ENCODE results near the gene GPAT2.
"Not testable (repeated sequence)": the region's sequence is repeated elsewhere in the genome, so short reads cannot be mapped to it uniquely, and the experiment has no call there.

The GPAT2 gene

GRCh38 chr2:96071087-96071976 is 36.6 kb upstream of the GPAT2 start:
- not testable (repeated sequence) for H3K4me3 ChIP-seq (ENCODE audit: low read length); H3K4me1 ChIP-seq (ENCODE audit: control insufficient read depth, insufficient read depth, low read length); H3K27me3 ChIP-seq (ENCODE audit: control insufficient read depth, insufficient read depth, low read length); H3K9ac ChIP-seq (ENCODE audit: low read length); H3K36me3 ChIP-seq (ENCODE audit: control insufficient read depth, insufficient read depth, low read length); H3K9me3 ChIP-seq (ENCODE audit: control insufficient read depth, low read length)

GRCh38 chr2:96070351-96070750 is 35.6 kb upstream of the GPAT2 start:
- H3K36me3 ChIP-seq (ENCODE audit: control insufficient read depth, insufficient read depth, low read length); H3K27me3 ChIP-seq (ENCODE audit: control insufficient read depth, insufficient read depth, low read length); H3K9me3 ChIP-seq (ENCODE audit: control insufficient read depth, low read length); H3K4me1 ChIP-seq (ENCODE audit: control insufficient read depth, insufficient read depth, low read length); H3K4me3 ChIP-seq (ENCODE audit: low read length); H3K9ac ChIP-seq (ENCODE audit: low read length): not testable (repeated sequence)

GRCh38 chr2:96069878-96070277 is 35.2 kb upstream of the GPAT2 start:
- H3K4me3 ChIP-seq (ENCODE audit: low read length) = not testable (repeated sequence)

DNA sequence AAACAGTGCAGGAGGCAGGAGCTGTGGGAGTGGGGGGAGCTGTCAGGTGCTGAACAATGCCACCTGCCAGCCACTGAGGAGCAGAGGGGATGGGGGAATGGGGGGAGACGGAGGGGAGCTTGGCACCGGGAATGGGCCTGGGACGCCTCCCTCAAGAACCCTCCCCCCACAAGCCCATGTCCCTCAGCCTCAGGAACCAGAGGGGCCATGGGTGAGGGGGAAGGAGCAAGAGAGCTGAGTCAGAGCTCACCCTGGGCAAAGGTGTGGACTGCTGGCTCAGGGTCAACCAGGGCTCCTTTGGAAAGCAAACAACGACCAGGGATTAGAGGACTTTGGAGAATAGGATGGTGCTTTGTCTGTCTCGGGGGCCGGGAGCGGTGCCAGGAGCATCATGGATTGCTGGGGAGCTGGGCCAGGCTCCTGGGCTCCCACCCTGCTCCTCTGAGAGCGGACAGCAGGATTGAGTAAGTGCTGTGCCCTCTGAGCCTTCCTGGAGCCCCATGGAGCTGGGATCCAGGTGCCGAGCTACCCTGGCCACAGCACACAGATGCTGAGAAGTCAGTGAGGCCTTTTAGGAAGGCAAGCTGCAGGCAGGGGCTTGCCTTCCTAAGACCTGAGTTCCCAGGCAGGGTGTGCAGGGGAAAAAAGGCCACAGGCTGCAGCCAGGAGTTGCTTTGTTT is 33.3 kb upstream of the GPAT2 start:
- H3K4me1 ChIP-seq (ENCODE audit: control insufficient read depth, insufficient read depth, low read length); H3K36me3 ChIP-seq (ENCODE audit: control insufficient read depth, insufficient read depth, low read length); H3K27me3 ChIP-seq (ENCODE audit: control insufficient read depth, insufficient read depth, low read length); H3K9ac ChIP-seq (ENCODE audit: low read length); H3K4me3 ChIP-seq (ENCODE audit: low read length); H3K9me3 ChIP-seq (ENCODE audit: control insufficient read depth, low read length): not testable (repeated sequence)

More at GRCh38 chr2:96069878-96070277, 35.2 kb upstream of the GPAT2 start:
- not testable (repeated sequence) for H3K4me1 ChIP-seq (ENCODE audit: control insufficient read depth, insufficient read depth, low read length); H3K9ac ChIP-seq (ENCODE audit: low read length); H3K9me3 ChIP-seq (ENCODE audit: control insufficient read depth, low read length); H3K36me3 ChIP-seq (ENCODE audit: control insufficient read depth, insufficient read depth, low read length); H3K27me3 ChIP-seq (ENCODE audit: control insufficient read depth, insufficient read depth, low read length)

DNA sequence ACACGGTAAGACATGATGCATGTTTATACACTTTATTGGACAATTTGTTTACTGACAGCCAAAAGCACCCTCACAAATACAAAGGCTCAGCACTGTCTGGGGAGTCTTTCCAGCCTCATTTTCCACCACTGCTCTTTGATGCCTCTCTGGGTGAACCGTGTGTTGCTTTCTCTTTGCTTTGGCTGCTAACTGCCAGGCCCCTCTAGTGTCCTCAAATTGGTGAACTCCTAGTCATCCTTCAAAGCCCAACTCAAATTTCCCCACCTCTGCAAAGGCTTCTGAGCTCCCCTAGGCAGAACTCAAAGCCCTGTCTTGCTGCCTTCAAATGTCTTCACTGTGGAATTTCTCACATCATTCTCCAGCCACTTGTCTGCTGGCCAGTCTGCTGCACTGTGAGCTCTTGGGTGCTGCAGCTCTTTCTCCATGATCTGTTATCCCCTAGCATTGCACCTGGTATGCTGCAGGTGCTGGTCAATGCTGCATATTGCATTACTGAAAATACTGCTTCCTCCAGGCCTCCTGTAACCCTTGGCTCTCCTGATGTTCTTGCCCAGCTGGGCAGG is 32.5 kb upstream of the GPAT2 start:
- H3K27me3 ChIP-seq (ENCODE audit: control insufficient read depth, insufficient read depth, low read length); H3K4me3 ChIP-seq (ENCODE audit: low read length); H3K36me3 ChIP-seq (ENCODE audit: control insufficient read depth, insufficient read depth, low read length); H3K9ac ChIP-seq (ENCODE audit: low read length); H3K4me1 ChIP-seq (ENCODE audit: control insufficient read depth, insufficient read depth, low read length); H3K9me3 ChIP-seq (ENCODE audit: control insufficient read depth, low read length): not testable (repeated sequence)

DNA sequence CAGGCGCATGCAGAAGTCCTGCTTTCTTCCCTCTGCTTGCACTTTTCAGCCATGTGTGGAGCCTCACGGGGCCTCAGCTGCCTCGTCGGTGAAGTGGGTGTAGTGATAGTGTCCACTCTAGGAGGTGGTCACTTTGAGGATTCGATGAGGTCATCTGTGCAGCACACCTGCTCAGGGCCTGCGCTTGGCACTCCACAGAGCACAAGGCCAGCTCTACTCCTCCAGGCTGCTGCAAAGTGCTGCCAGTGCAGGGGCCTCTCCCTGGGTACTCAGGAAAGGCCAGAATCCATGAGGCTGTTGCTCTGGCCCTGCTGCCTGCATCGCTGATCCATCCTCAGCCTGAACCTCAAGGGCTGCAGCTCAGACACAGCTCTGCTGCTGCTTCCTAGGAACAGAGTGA is 31.8 kb upstream of the GPAT2 start:
- H3K27me3 ChIP-seq (ENCODE audit: control insufficient read depth, insufficient read depth, low read length); H3K9me3 ChIP-seq (ENCODE audit: control insufficient read depth, low read length); H3K4me3 ChIP-seq (ENCODE audit: low read length); H3K36me3 ChIP-seq (ENCODE audit: control insufficient read depth, insufficient read depth, low read length); H3K4me1 ChIP-seq (ENCODE audit: control insufficient read depth, insufficient read depth, low read length); H3K9ac ChIP-seq (ENCODE audit: low read length): not testable (repeated sequence)

DNA sequence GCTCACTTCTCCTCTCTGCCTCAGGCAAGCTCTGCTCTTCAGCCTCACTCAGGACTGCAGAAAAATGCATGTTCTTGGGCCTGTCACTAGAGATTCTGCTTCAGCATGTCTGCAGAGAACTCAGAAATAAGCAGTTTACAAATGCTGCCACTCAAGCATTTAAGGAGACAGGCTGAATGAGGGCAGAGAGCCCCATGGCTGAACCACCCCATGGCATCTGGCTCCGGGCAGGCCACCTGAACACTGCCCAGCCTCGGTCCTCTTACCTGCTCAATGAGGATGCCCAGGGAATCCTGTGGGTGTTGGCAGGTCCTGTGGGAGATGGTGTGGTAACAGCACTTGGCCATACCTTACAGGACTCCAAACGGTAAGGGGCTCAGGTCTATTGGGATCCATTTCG is 31.2 kb upstream of the GPAT2 start:
- H3K27me3 ChIP-seq (ENCODE audit: control insufficient read depth, insufficient read depth, low read length); H3K4me1 ChIP-seq (ENCODE audit: control insufficient read depth, insufficient read depth, low read length); H3K4me3 ChIP-seq (ENCODE audit: low read length); H3K9ac ChIP-seq (ENCODE audit: low read length); H3K36me3 ChIP-seq (ENCODE audit: control insufficient read depth, insufficient read depth, low read length); H3K9me3 ChIP-seq (ENCODE audit: control insufficient read depth, low read length): not testable (repeated sequence)

GRCh38 chr2:96065381-96065930 is 30.7 kb upstream of the GPAT2 start:
- H3K27me3 ChIP-seq (ENCODE audit: control insufficient read depth, insufficient read depth, low read length) = no peaks in the 10 kb centered on the region
- H3K4me1 ChIP-seq (ENCODE audit: control insufficient read depth, insufficient read depth, low read length) = peaks cover 5% of the 10 kb centered on the region
- H3K9me3 ChIP-seq (ENCODE audit: control insufficient read depth, low read length) = no peaks in the 10 kb centered on the region
- H3K9ac ChIP-seq (ENCODE audit: low read length) = no peak overlapping the region
- H3K4me3 ChIP-seq (ENCODE audit: low read length) = no peak overlapping the region
- no peaks in the 10 kb centered on the region for H3K36me3 ChIP-seq (ENCODE audit: control insufficient read depth, insufficient read depth, low read length)

GRCh38 chr2:96064760-96065159 is 30.0 kb upstream of the GPAT2 start:
- not testable (repeated sequence) for H3K4me1 ChIP-seq (ENCODE audit: control insufficient read depth, insufficient read depth, low read length)

GRCh38 chr2:96064047-96064675 is 29.4 kb upstream of the GPAT2 start:
- not testable (repeated sequence) for H3K36me3 ChIP-seq (ENCODE audit: control insufficient read depth, insufficient read depth, low read length); H3K9ac ChIP-seq (ENCODE audit: low read length)

More at GRCh38 chr2:96064760-96065159, 30.0 kb upstream of the GPAT2 start:
- H3K36me3 ChIP-seq (ENCODE audit: control insufficient read depth, insufficient read depth, low read length); H3K9ac ChIP-seq (ENCODE audit: low read length); H3K27me3 ChIP-seq (ENCODE audit: control insufficient read depth, insufficient read depth, low read length); H3K4me3 ChIP-seq (ENCODE audit: low read length); H3K9me3 ChIP-seq (ENCODE audit: control insufficient read depth, low read length): not testable (repeated sequence)

DNA sequence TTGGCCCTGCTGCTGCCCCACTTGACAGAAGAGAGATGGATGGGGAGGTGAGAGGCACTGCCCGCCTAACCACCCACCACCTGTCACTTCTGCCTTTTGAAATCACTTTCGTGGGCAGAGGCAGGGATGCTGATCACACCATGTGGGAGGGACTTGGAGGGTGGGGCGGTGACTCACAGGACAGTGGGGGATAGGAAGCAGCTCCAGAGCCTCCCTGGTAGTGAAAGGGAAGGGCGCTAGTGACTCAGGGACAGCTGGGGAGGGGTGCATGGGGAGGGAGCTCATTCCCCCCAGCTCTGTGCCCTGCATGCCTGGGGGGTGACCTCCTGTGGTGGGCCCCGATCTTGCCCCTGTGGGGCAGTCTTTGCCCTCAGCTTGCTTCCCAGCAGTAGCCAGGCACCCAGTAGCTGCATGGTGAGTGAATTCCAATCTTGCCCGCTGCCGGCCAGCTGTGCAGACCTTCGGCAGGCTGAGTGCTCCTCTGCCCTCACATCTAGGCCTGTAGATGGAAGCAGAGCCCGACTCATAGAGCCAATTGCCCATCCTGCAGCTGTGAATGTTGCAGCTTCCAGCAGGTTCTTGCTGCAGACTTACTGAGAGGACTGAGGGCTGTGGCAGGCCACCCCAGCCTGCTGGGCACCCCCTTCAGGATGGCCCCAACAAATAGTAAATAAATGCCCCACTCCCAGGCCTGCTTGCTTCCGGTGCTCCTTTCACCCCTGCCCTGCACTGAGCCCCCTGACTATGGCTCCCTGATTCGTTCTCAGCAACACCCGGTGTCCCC is 28.6 kb upstream of the GPAT2 start:
- H3K9ac ChIP-seq (ENCODE audit: low read length); H3K27me3 ChIP-seq (ENCODE audit: control insufficient read depth, insufficient read depth, low read length); H3K9me3 ChIP-seq (ENCODE audit: control insufficient read depth, low read length); H3K4me3 ChIP-seq (ENCODE audit: low read length); H3K36me3 ChIP-seq (ENCODE audit: control insufficient read depth, insufficient read depth, low read length); H3K4me1 ChIP-seq (ENCODE audit: control insufficient read depth, insufficient read depth, low read length): not testable (repeated sequence)

More at GRCh38 chr2:96064047-96064675, 29.4 kb upstream of the GPAT2 start:
- not testable (repeated sequence) for H3K4me1 ChIP-seq (ENCODE audit: control insufficient read depth, insufficient read depth, low read length); H3K9me3 ChIP-seq (ENCODE audit: control insufficient read depth, low read length); H3K27me3 ChIP-seq (ENCODE audit: control insufficient read depth, insufficient read depth, low read length); H3K4me3 ChIP-seq (ENCODE audit: low read length)

All from mucosa of stomach (tissue), 1 donor.